Measurements from ENCODE around the gene ANKS1B.

ANKS1B gene

DNA sequence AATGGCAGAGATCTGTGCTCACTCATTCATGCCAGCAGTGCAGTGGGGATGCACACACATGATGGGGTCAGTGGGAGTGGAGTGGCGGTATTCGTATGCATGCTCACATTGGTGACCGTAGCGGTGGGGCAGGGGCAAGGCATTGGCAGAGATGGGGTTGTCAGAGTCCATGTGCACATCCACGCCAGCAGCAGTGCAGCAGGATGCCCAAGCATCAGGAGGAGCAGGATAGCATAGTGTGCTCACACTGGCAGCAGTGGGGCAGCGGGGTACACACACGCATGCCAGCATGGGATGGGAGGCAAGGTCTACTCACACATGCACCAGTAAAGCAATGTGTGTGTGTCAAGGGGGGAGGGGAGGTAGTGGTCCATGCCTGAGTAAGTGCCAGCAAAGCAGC lies 426.6 kb downstream of the ANKS1B start:
- no peak for DNase-seq

DNA sequence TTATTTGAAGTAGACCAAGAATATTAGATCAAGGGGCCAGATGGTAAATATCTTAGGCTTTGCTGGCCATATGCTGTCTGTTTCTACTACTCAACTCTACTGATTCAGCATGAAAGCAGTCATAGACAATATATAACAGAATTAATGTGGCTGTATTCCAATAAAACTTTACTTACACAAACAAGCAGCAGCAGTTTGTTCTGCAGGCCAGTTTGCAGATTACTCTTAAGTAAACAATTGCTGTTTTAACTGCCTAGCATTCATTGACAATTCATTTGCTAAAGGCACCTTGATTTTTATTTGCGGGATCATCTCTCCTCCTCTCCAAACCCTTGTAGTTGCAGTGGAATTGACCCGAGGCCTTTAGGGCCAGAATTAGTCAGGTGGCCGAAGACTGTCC lies 431.3 kb downstream of the ANKS1B start:
- no peak for DNase-seq

DNA sequence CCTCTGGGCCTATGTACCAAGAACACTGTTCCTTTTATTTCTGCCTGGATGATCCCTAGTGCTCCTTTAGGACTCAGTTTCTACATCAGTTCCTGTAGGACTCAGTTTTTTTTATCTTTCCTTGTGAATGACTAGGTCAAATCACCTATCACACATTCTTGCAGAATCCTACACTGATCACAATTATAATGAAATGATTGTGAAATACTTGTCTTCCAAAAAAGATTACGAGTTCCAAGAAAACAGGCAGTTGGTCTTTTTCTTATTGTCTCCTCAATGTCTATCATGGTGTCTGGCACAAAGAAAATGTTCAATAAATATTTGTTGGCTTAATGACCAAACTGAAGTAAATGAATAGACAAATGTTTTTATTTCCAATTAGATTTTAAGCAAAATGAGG lies 432.7 kb downstream of the ANKS1B start:
- DNase-seq, result no peak

DNA sequence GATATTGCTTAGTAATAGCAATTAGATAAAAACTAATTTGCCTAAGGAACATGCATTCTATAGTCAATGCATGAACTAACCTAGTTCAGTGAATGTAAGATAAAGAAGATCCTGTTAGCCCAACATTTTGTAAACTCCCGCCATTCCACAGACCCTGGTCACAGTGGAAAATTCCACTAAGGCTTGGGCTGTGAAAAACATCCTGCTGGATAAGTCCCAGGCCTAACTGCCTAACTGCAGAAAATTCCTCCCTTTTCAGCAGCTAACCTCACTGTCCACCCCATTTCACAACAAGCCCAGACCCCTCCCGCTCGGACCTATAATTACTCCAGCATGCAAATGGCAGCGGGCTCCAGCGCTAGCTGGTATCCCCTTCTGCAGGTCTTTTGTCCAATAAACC lies 435.1 kb downstream of the ANKS1B start:
- DNase-seq, result no peak

DNA sequence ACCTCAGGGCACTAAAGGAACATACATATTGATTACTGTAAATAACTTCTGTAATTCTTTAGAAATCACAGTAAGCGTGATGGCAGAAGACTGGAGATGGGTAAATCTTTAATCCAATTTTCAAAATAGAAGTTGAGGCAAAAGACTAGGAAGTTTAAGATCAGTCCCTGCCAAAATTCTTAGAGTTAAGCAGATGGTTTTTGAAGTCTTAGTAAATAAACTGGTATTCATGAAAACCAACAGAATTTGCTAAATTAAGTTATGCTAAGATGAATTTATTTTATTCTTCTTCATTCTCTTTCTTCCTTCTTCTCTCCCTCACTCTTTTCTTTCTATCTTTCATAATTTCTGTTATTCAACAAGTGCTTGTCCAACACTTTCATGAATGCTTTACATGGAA lies 435.5 kb downstream of the ANKS1B start:
- no peak for DNase-seq

DNA sequence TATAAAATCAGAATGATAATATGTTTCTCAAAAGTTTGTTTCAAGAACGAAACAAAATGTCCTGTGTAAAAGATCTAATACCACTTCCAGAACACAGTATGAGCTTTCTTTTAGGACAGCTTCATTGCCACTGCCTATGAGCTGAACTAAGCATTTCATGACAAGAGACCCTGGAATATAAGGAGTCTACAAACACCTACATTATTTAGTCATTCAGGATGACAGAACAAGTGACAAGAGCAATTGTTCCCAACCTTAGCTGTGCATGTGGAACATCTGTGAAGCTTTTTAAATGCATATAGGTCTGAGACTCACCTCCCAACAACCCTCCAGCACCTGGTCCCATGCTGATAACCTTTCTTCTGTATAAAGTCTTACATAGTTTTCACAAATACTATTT lies 440.3 kb downstream of the ANKS1B start:
- no peak for DNase-seq

DNA sequence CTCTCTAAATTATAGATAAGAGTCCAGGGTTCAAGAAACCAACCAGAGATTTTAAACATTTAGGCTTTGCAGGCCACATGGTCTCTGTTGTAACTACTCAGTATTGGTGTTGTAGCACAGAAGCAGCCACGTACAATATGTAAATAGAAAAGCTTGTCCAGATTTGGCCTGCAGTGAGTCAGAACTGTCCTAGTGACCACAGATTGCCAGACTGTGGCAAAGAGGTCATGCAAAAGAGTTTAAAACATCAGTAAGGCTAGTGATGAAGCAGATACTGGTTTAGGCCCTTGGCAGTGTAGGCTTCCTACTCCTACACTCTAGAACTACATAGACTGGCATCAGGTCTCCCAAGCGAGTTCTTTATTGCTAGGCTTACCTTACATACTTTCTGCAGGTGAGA lies 454.8 kb downstream of the ANKS1B start:
- no peak for DNase-seq

DNA sequence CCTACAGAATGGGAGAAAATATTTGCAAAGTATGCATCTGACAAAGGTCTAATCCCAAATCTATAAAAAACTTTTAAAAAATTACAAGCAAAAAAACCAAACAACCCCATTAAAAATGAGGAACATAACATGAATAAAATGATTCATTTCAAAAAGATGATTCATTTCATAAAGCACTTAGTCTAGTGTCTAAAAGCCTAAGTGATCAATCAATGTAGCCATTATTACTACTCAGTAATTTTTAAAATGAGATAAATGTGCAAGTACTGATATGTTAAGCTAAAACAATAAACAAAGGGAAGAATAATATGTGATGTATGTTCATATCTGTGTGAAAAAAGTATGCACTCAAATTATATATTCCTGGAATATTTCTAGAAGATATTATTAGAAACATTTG lies 456.3 kb downstream of the ANKS1B start:
- DNase-seq, result no peak

DNA sequence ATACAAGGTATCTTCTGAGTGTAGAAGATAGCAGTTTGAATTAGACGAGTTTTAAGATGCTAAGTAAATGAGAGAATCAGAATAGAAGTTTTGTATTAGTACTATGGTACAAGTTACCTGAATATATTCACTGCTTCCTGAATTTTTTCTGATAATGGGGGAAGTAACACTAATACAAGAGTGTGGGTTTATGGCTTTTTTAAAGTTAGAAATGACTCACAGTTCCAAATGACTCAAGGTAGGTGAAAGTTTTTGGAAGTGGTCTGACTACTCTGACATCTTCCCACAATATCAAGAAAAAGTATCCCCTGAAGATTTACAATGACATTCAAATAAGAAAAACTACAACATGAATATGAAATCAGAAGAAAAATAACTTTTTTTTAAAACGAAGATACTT lies 460.9 kb downstream of the ANKS1B start:
- DNase-seq, result no peak

DNA sequence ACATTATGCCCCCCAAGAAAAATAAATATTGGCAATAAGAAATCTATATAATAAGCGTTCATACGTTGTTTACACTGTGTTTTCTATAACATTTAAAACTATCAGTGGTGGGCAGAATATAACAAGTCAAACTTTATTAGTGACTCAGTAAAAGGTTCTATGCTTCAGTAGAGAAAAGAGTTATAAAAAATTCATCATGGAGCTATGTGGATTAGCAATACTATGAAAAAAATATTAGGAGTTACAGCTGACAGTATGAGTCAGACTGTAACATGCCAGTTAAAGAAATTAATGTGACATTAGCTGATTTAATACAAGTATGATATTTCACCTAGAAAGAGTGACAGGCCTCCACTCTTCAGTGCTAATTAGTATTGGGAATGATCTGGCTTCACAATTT lies 462.3 kb downstream of the ANKS1B start:
- DNase-seq, result no peak

DNA sequence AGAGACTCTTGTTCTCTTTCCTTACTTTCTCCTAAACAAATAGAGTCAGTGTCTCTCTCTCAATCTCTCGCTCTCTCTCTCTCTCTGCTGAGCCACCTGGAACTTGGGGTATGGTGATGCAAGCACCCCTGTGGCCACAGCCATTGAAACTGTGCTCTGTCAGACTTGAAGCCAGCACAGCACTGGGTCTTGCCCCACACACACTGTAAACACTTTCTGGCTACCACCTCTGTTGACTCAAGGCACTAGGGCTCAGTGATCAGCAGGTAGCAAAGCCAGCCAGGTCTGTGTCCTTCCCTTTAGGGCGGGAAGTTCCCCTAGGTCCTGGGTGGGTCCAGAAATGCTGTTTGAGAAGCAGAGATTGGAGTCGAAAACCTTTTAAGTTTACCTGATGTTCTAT lies 463.1 kb downstream of the ANKS1B start:
- DNase-seq, result no peak

DNA sequence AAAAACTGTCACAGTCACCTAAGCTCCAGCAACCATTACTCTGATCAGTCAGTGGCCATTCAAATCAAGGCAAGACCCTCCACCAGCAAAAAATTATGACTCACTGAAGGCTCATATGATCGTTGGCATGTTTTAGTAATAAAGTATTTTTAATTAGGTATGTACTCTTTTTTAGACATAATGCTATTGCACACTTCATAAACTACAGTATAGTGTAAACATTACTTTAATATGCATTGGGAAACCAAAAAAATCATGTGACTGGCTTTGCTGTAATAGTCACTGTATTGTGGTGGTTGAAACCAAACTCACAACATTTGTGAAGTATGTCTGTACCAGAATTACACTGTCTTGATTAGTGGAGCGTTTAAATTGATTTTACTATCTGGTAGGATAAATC lies 471.7 kb downstream of the ANKS1B start:
- no peak for DNase-seq

DNA sequence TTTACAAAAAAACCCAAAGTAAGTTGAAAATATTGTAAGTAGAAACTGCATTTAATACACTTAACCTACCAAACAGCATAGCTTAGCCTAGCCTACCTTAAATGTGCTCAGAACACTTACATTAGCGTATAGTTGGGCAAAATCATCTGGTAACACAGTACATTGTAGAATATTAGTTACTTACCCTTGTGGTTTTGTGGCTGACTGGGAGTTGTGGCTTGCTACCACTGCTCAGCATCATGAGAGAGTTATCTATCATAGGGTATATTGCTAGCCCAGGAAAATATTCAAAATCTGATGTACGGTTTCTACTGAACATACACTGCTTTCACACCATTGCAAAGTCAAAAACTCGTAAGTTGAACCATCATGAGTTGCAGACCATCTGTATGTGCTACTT lies 478.9 kb downstream of the ANKS1B start:
- peak; percentile 31 for DNase-seq

DNA sequence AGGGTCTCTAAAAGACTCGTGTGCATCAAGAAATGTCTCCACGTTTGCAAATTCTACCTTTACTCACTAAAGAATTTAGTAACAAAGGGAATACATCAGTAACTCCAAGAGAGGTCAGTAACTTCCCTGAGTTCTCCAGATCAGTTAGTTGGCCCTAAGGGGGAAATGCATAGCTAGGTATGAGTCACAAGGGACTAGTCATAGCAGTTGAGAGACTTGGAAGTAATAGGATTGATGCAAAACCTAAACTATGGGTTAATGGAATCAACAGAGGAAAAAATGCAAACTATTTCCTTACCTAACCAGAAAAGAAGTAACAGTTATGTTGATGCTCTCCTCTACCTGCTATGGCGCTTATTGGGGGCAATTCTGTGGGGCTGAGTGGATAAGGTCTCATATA lies 486.0 kb downstream of the ANKS1B start:
- peak; percentile 81 for DNase-seq

DNA sequence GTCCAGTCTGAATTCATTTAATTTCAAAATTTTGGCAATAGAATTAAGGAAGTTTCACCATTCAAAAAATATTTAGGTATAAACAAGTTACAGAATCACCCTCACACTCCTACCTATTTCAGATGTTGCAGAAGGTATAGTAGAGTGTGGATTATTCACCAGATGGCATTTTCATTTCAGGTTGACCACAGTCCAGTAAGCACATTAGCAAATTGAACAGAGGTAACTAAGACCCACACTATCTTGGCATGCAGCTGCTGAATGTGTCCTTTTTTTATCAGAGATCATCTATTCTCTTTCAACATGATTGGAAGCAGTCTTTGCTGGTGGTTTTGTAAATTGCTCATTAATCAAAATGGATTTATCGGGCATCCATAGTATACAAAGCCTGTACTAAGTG lies 488.9 kb downstream of the ANKS1B start:
- no peak for DNase-seq

DNA sequence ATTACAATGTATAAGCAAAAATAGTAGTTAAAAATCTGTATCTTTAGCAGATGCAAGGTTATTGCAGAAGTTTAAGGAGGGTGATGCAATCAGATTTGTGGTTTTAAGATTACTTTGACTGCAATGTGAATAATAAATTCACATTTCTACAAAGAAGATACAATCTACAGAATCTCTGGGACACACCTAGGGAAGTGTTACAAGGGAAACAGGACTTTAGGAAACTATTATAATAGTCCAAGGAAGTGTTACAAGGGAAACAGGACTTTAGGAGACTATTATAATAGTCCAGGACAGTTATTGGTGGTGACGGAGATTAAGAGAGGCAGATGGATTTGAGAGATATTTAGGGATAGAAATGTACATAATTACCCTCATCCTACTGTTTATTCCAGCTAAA lies 491.5 kb downstream of the ANKS1B start:
- no peak for DNase-seq

DNA sequence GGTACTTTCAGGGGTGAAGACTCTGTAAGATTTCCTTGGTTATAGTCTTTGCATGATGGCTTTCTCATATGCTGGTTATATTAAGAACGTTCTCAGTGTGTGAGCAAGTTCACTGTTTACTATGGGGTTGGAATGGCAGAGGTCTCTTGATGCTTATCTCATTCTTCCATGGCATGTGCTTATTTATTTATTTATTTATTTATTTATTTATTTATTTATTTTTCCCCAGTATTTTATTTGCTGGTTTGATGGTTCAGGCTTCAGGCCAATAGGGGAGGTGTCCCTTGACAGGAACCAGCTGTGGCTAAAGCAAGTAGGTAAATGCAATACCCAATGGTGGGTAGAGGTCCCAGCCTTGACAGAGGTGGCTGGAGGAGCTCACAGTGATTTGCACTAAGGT lies 498.5 kb downstream of the ANKS1B start:
- no peak for DNase-seq

DNA sequence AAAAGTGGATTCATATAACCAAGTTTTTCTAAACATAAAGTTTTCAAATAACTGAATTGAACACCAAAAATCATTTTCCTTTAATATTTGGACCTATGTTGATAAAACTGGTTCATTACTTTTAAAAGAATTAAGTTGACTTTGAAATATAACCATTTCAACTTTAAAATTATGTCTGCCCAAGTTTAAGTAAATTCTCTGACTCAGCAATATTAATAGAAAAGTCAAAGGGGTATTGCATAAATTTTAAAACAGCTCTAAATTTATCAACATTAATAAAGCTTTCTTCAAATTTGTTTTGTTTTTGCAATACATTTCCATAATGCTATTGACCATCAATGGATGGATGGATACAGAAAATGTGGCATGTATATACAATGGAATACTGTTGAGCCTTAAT lies 505.6 kb downstream of the ANKS1B start:
- no peak for DNase-seq

DNA sequence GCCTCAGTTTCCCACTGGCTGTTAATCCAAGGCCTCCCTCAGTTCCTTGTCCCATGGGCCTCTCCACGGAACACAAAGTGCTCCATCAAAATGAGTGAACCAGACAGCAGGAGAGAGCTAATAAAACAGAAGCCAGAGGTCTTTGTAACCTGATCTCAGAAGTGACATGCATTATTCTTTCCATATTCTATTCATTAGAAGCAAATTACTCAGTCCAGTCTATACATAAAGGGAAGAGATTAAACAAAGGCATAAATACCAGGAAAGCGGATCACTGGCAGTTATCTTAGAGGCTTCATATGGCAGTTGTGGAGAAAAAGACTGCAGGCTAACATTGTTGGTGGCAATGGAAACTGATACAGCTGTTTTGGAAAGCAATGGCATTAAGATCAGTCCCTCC lies 507.8 kb downstream of the ANKS1B start:
- no peak for DNase-seq

DNA sequence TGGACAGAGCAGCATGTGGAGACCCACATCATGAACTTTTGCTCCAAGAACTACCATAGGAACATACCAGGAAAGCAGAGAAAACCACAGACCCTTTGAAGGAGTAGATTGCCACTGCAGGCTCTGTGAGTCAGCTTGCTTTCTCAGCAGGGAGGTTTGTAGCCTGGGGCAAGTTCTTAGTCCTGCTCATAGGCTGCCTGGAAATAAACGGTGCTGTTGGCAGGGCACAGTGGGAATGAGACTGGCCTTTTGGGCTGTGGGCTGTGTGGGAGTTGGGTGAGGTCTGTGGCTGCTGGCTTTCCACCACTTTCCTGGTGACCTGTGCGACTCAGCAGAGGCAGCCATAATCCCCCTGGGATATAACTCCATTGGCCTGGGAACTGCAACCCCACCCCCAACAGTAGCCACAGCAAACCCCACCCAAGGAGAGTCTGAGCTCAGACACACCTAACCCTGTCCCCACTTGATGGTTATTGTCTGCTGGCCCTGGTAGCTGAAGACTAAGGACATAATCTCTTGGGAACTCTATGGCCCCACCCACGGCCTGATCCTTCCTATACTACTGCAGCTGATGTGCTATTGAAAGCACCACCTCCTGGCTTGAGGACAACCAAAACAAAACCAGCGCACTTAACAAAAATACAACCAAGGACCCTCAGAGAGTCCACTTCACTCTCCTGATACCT lies 529.2 kb downstream of the ANKS1B start:
- DNase-seq, result peak; percentile 44

DNA sequence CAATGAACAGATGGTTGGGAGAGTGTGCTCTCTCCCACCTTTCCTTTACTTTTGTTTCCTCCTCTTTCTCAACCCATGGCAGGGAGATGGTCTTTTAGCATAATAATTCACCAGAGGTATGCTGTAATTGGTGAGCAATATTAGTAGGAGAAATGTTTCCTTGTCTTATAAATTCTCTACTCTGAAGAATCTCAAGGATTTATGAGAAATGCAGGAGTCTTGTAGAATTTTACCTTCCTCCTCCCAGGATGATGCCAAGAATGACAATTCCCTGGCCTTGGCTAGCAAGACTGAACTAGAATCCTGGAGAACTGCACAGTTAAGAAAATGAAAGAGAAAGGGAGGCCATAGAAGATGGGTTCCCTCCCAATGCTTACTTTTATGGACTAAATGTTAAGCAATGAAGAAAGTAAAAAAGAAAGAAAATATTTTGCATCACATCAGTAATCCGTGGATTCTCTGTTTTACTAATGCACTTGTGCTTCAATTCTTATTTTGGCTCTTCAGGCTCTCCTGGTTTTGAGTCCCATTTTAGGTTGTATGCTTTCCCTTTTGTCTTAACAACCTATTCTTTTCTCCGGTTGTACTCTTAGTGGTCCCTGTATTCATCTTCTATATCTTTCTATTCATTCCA lies 530.1 kb downstream of the ANKS1B start:
- no peak for DNase-seq

DNA sequence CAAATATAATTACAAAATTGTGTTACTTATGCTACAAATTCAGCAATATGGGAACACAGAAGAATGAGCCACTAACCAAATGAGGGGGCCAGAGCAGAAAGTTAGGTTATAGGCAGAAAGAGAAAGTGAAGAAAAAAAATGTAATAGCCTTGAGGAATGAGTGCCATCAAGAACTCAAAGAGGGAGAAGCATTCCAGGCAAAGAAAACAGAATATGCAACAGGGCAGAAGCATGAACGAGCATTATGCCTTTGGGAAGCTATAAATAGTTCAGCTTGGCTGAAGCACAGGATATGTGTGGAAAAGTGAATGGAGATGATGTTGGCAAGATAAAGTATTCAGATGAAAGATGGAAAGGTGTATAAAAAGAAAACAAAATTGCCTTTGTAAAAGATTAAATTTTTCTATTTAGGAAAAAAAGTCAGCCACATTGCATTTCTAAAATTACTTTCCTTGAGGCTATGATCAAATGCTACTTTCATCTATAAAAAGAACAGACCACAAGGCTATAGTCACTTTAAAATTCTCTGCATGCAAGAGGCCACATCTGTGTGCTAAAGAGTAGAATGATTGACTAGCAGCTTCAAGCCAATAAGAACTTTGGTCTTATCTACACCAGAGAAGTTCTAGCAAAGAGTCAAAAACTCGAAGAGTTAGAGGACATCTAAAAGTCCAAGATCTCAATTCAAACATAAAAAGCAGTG lies 530.7 kb downstream of the ANKS1B start:
- peak; percentile 2 for DNase-seq

DNA sequence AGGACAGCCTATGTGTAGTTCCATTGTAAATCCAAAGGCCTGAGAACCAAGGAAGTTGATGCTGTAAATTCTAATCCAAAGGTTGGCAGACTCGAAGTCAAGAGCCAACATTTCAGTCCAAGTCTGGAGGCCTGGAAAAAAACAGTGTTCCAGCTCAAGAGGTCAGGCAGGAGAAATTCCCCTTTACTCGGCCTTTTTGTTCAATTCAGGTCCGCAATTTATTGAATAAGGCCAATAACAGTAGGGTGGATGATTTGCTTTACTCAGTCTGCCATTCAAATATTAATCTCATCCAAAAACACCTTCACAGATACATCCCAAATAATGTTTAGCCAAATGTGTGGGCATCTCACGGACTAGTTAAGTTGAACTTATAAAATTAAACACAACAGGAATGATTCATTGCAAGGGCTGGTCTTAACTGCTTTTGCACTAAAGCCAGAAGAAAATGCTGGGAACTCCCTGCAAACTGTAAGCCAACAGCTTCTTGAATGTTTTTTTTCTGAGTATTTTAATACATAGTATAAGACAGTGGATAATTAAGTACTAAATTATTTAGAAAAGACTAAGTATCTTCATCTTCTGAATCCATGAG lies 534.6 kb downstream of the ANKS1B start:
- no peak for DNase-seq

DNA sequence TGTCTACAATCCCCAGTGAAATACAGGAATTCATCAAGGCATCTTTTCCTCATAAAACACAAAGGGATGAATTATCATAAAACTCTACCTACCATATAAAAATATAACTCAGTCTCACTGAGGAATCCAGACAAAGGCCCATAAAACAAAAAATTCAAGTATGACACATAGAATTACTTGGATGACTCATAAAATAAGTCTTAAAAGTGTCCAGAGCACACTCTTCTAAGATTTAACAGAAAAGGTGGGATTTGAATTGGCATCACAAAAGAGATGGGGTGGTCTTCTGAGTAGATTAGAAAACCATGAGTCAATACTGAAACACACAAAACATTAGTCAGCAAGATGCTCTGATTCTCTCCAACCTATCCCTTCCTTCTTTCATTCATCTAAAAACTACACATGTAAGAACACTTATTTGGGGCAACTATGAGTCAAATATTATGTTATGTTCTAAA lies 539.8 kb downstream of the ANKS1B start:
- peak; percentile 21 for DNase-seq
